GM12891 (cell line): Measurements from ENCODE around the gene CCL21.

Experiments used
- DNase-seq: peaks from one replicate; pipeline ENCODE4 v3.0.0; 2011; ENCODE audit warnings: low spot score; ENCODE audit not compliant: insufficient read length
- FAIRE-seq: peaks from 2 replicates; lab custom pipeline; 2011; peaks lifted over from hg19 to GRCh38; lab: Jason Lieb, UNC
- PAX5 ChIP-seq: IDR thresholded peaks from 2 replicates; pipeline ENCODE4 v1.6.1; 2011; ENCODE audit warnings: low read length, moderate library complexity, mild to moderate bottlenecking; ENCODE audit not compliant: insufficient read depth, severe bottlenecking
- POLR2A ChIP-seq: IDR thresholded peaks from 2 replicates; pipeline ENCODE4 v1.6.1; 2011; ENCODE audit warnings: low read depth, low read length, control low read depth
- POLR2AphosphoS5 ChIP-seq: IDR thresholded peaks from 2 replicates; pipeline ENCODE4 v1.6.1; 2011; ENCODE audit warnings: low read depth, low read length, control low read depth
- POU2F2 ChIP-seq: IDR thresholded peaks from 2 replicates; pipeline ENCODE4 v1.6.1; 2011; ENCODE audit warnings: low read depth, mild to moderate bottlenecking, control low read depth, low read length, moderate library complexity
- SPI1 ChIP-seq: IDR thresholded peaks from 2 replicates; pipeline ENCODE4 v1.6.1; 2011; ENCODE audit warnings: low read depth, low read length, control low read depth
- TAF1 ChIP-seq: IDR thresholded peaks from 2 replicates; pipeline ENCODE4 v1.6.1; 2011; ENCODE audit warnings: low read depth, low read length, control low read depth

The CCL21 gene

GRCh38 chr9:34689116-34689470 lies 20.8 kb downstream of the CCL21 start:
- no peak for FAIRE-seq
- no peak for TF ChIP-seq POLR2AphosphoS5
- no peak for TF ChIP-seq TAF1
- TF ChIP-seq POU2F2: no peak
- no peak for TF ChIP-seq SPI1
- TF ChIP-seq POLR2A: no peak
- TF ChIP-seq PAX5: no peak
- DNase-seq: no peak

GRCh38 chr9:34688329-34689115 lies 21.4 kb downstream of the CCL21 start:
- TF ChIP-seq POU2F2 (no peak), PAX5 (no peak), POLR2AphosphoS5 (no peak), SPI1 (no peak), TAF1 (no peak)
- no peak for DNase-seq
- FAIRE-seq: no peak

- FAIRE-seq (no peak), DNase-seq (no peak)
- TF ChIP-seq POLR2A (no peak), TAF1 (no peak), SPI1 (no peak), PAX5 (no peak), POU2F2 (no peak), POLR2AphosphoS5 (no peak)
Measured at GRCh38 chr9:34687276-34688030, 22.5 kb downstream of the CCL21 start.

- TF ChIP-seq POU2F2: no peak
- no peak for TF ChIP-seq TAF1
- no peak for TF ChIP-seq POLR2A
- no peak for TF ChIP-seq SPI1
- no peak for TF ChIP-seq POLR2AphosphoS5
- TF ChIP-seq PAX5: no peak
- DNase-seq (no peak), FAIRE-seq (no peak)
Measured at GRCh38 chr9:34686732-34687131, 23.2 kb downstream of the CCL21 start.

- FAIRE-seq (no peak), DNase-seq (no peak)
- no peak for TF ChIP-seq SPI1
- no peak for TF ChIP-seq POLR2AphosphoS5
- TF ChIP-seq TAF1: no peak
- TF ChIP-seq POU2F2: no peak
- no peak for TF ChIP-seq PAX5
- TF ChIP-seq POLR2A: no peak
Measured at GRCh38 chr9:34686231-34686630, 23.7 kb downstream of the CCL21 start.

- DNase-seq (no peak), FAIRE-seq (no peak)
- no peak for TF ChIP-seq POLR2A
- no peak for TF ChIP-seq TAF1
- TF ChIP-seq POU2F2: no peak
- TF ChIP-seq SPI1: no peak
- no peak for TF ChIP-seq POLR2AphosphoS5
Measured at GRCh38 chr9:34685591-34685990, 24.3 kb downstream of the CCL21 start.

- FAIRE-seq: no peak
- DNase-seq: no peak
- TF ChIP-seq POLR2A: no peak
- no peak for TF ChIP-seq POLR2AphosphoS5
Measured at GRCh38 chr9:34684816-34685215, 25.1 kb downstream of the CCL21 start.

- no peak for TF ChIP-seq POLR2AphosphoS5
- no peak for DNase-seq
- no peak for FAIRE-seq
Measured at GRCh38 chr9:34684145-34684544, 25.8 kb downstream of the CCL21 start.

GRCh38 chr9:34675869-34676268 lies 34.1 kb downstream of the CCL21 start:
- DNase-seq: no peak
- no peak for TF ChIP-seq SPI1
- TF ChIP-seq POLR2A: no peak
- no peak for TF ChIP-seq POLR2AphosphoS5
- TF ChIP-seq POU2F2: no peak
- no peak for TF ChIP-seq TAF1
- no peak for TF ChIP-seq PAX5
- no peak for FAIRE-seq

GRCh38 chr9:34675048-34675714 lies 34.8 kb downstream of the CCL21 start:
- TF ChIP-seq TAF1 (no peak), PAX5 (no peak), SPI1 (no peak), POLR2AphosphoS5 (no peak), POU2F2 (no peak), POLR2A (no peak)
- peak; percentile 50 for DNase-seq
- no peak for FAIRE-seq
